ENCODE results near the gene MFSD11. TPM values are rescaled to one million over a fixed set of nuclear protein-coding genes. Genes with fewer than 3 reads are reported as not detected.

Gene MFSD11
- total and polyA plus RNA-seq, 2 donors (not counting 3 experiments of a cell fraction or from before 2014, with no cell fraction given) = 23.5 to 35.2 TPM

- H3K9ac ChIP-seq (replicated peaks; ENCODE audit: extremely low read depth, insufficient read depth, low read length) = no peak overlapping the region
- no peak for DNase-seq (ENCODE audit: low read depth, low spot score)
- no peaks in the 10 kb centered on the region for H4K20me1 ChIP-seq (replicated peaks; ENCODE audit: control insufficient read depth, extremely low read depth, insufficient read depth, low read length)
- H3K79me2 ChIP-seq (ENCODE audit: control insufficient read depth, insufficient read depth, low read length) = no peaks in the 10 kb centered on the region
- H3K4me1 ChIP-seq (ENCODE audit: control insufficient read depth, extremely low read depth, insufficient read depth, low read length) = no peaks in the 10 kb centered on the region
- H3K27ac ChIP-seq (ENCODE audit: insufficient read depth, low read depth, low read length) = no peak overlapping the region
- H3K9me1 ChIP-seq (replicated peaks; ENCODE audit: control insufficient read depth, extremely low read depth, insufficient read depth, low read length) = no peaks in the 10 kb centered on the region
- intact Hi-C loops (cut with micrococcal nuclease) = no loop called here
- BruUV-seq (replicated peaks) = no TSS peak
- H3K4me3 ChIP-seq (replicated peaks in 1 of 3; ENCODE audit: insufficient read depth in 1 of 3, low read depth in 1 of 3, low read length in 3 of 3) = no peak overlapping the region
- H3K36me3 ChIP-seq (ENCODE audit: control insufficient read depth in 2 of 2, extremely low read depth in 1 of 2, insufficient read depth in 2 of 2, low read length in 2 of 2) = no peaks in the 10 kb centered on the region
- H3K4me2 ChIP-seq (ENCODE audit: insufficient read depth, low read length) = no peak overlapping the region
- ChIA-PET POLR2A (no interaction called here), CTCF (interaction anchor here (1.1 to 2.4 kb wide), 3 partner anchors 26 to 232 kb away, joined by 3 to 12 read pairs (median 6); no protein-coding TSS in a partner anchor)
- dilution Hi-C loops (cut with MboI; ENCODE audit: extremely low pct_ligation_motif_present, low sequenced_read_pairs) = no loop called here
- H2AFZ ChIP-seq (ENCODE audit: low read depth, low read length) = no peak overlapping the region
- no peaks in the 10 kb centered on the region for H3K9me3 ChIP-seq (replicated peaks; ENCODE audit: control insufficient read depth, insufficient read depth, low read length)
- TF ChIP-seq, protein P1, sequence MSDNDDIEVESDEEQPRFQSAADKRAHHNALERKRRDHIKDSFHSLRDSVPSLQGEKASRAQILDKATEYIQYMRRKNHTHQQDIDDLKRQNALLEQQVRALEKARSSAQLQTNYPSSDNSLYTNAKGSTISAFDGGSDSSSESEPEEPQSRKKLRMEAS (IDR thresholded peaks at IDR 0.05; ENCODE audit: insufficient read depth, insufficient read length) = no peak
- TF ChIP-seq EZH2 (IDR thresholded peaks at IDR 0.05; ENCODE audit: borderline replicate concordance, low read depth, low read length, severe bottlenecking) (no peak), MYC (IDR thresholded peaks at IDR 0.05; ENCODE audit: low read depth, low read length) (no peak), POLR2AphosphoS5 (IDR thresholded peaks at IDR 0.05; ENCODE audit: insufficient read depth, low read depth, low read length) (no peak), FOS (IDR thresholded peaks at IDR 0.05; ENCODE audit: borderline replicate concordance, insufficient read depth, low read length) (no peak)
- H3K27me3 ChIP-seq (ENCODE audit: control insufficient read depth in 2 of 2, insufficient read depth in 2 of 2, low read length in 2 of 2) = no peaks in the 10 kb centered on the region
- FAIRE-seq = no peak
Observed at GRCh38 chr17:76824093-76824492, 86.2 kb downstream of the MFSD11 start.

DNA sequence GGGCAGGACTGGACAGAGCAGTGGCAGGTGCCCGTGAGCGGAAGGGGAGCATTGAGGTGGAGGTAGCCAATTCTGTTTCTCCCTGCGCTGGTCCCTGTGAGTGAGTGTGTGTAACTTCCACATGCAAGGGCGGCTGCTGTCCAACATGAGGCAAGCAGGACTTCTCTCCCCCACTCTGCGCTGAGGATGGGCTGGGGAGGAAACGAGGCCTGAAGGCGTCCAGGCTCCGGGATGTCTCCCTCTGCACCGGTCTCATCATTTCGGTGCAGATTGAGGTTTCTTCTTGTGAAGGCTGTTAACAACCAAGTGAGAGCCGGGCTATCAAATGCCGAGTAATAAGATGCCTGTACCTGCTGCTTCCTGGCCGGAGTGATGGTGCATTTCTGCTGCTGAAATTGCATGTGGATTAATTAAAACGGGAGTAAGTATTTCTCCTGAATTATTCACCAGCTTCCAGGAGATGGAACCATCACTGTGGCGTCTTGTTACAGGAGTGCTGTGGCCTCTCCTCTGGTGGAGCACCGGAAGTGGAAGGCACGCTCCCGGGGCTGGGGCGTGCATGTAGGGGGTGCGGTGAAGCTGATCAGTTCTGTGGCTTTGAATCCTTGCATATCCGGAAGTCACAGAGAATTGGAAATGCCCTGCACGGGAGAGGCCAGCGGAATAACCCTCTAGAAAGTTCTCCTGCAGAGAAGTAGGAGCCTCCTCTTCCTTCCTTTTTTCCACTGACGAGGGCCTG, 88.6 kb downstream of the MFSD11 start:
- Histone ChIP-seq H3K27me3 (ENCODE audit: control insufficient read depth in 2 of 2, insufficient read depth in 2 of 2, low read length in 2 of 2) (no peaks in the 10 kb centered on the region), H3K36me3 (ENCODE audit: control insufficient read depth in 2 of 2, extremely low read depth in 1 of 2, insufficient read depth in 2 of 2, low read length in 2 of 2) (no peaks in the 10 kb centered on the region), H3K79me2 (ENCODE audit: control insufficient read depth, insufficient read depth, low read length) (no peaks in the 10 kb centered on the region), H3K4me2 (ENCODE audit: insufficient read depth, low read length) (no peak overlapping the region), H4K20me1 (replicated peaks; ENCODE audit: control insufficient read depth, extremely low read depth, insufficient read depth, low read length) (no peaks in the 10 kb centered on the region), H3K27ac (ENCODE audit: insufficient read depth, low read depth, low read length) (no peak overlapping the region), H3K9me3 (replicated peaks; ENCODE audit: control insufficient read depth, insufficient read depth, low read length) (no peaks in the 10 kb centered on the region), H3K9me1 (replicated peaks; ENCODE audit: control insufficient read depth, extremely low read depth, insufficient read depth, low read length) (no peaks in the 10 kb centered on the region), H3K4me3 (replicated peaks in 1 of 3; ENCODE audit: insufficient read depth in 1 of 3, low read depth in 1 of 3, low read length in 3 of 3) (no peak overlapping the region), H3K4me1 (ENCODE audit: control insufficient read depth, extremely low read depth, insufficient read depth, low read length) (no peaks in the 10 kb centered on the region), H2AFZ (ENCODE audit: low read depth, low read length) (no peak overlapping the region), H3K9ac (replicated peaks; ENCODE audit: extremely low read depth, insufficient read depth, low read length) (no peak overlapping the region)
- FAIRE-seq (no peak), DNase-seq (ENCODE audit: low read depth, low spot score) (no peak)
- dilution Hi-C loops (cut with MboI; ENCODE audit: extremely low pct_ligation_motif_present, low sequenced_read_pairs) (no loop called here), intact Hi-C loops (cut with micrococcal nuclease) (no loop called here)
- TF ChIP-seq EZH2 (IDR thresholded peaks at IDR 0.05; ENCODE audit: borderline replicate concordance, low read depth, low read length, severe bottlenecking) (no peak), CTCF (IDR thresholded peaks at IDR 0.05; ENCODE audit: extremely low read depth in 1 of 2, insufficient read depth in 1 of 2, low read depth in 1 of 2, low read length in 2 of 2) (no peak), POLR2AphosphoS5 (IDR thresholded peaks at IDR 0.05; ENCODE audit: insufficient read depth, low read depth, low read length) (no peak), FOS (IDR thresholded peaks at IDR 0.05; ENCODE audit: borderline replicate concordance, insufficient read depth, low read length) (no peak), JUN (IDR thresholded peaks at IDR 0.05; ENCODE audit: borderline replicate concordance, insufficient read depth, insufficient read length, low read depth) (no peak)
- BruUV-seq (replicated peaks) = no TSS peak
- POLR2A ChIA-PET = no interaction called here
- CTCF ChIA-PET = no interaction called here
